Neural cell (in vitro differentiated cells): ENCODE measurements around the gene CCDC74B.

Source experiments
- CTCF ChIP-seq: fragments of 450-650 bp; IDR thresholded peaks from 2 replicates; pipeline ENCODE4 v1.5.1; 2014; ENCODE audit warnings: antibody characterized with exemption, mild to moderate bottlenecking, moderate library complexity; ENCODE audit not compliant: poor library complexity, severe bottlenecking
- EP300 ChIP-seq: fragments of 450-650 bp; conservative IDR thresholded peaks from 2 replicates; pipeline ENCODE4 v1.6.1; 2014; ENCODE audit warnings: antibody characterized with exemption, mild to moderate bottlenecking, moderate library complexity; ENCODE audit not compliant: poor library complexity, severe bottlenecking
- EZH2 ChIP-seq: fragments of 200-600, 300-800 bp; shearing (Covaris generic), sonication (generic); IDR thresholded peaks from 2 replicates; pipeline ENCODE4 v1.6.1; 2014; ENCODE audit warnings: antibody characterized with exemption, low read length, borderline replicate concordance, mild to moderate bottlenecking; ENCODE audit not compliant: insufficient read depth, poor library complexity, severe bottlenecking
- MXI1 ChIP-seq: fragments of 450-650 bp; conservative IDR thresholded peaks from 2 replicates; pipeline ENCODE4 v1.6.1; 2014; ENCODE audit warnings: antibody characterized with exemption, mild to moderate bottlenecking; ENCODE audit not compliant: poor library complexity, severe bottlenecking
- POLR2AphosphoS5 ChIP-seq: IDR thresholded peaks from 2 replicates; pipeline ENCODE4 v1.6.1; 2012
- RAD21 ChIP-seq: fragments of 450-650 bp; conservative IDR thresholded peaks from 2 replicates; pipeline ENCODE4 v1.6.1; 2014; ENCODE audit warnings: antibody characterized with exemption, mild to moderate bottlenecking, moderate library complexity
- SMC3 ChIP-seq: fragments of 450-650 bp; conservative IDR thresholded peaks from 2 replicates; pipeline ENCODE4 v1.6.1; 2014; ENCODE audit warnings: antibody characterized with exemption, mild to moderate bottlenecking, moderate library complexity; ENCODE audit not compliant: poor library complexity

- TF ChIP-seq CTCF (no peak), RAD21 (no peak), POLR2AphosphoS5 (no peak), EP300 (no peak), MXI1 (no peak), EZH2 (no peak), SMC3 (no peak)
Observed at GRCh38 chr2:130186391-130186790, 41.5 kb upstream of the CCDC74B start.
